Measurements from ENCODE around the gene SLC4A7. TPM values are rescaled to one million over a fixed set of nuclear protein-coding genes. Genes with fewer than 3 reads are reported as not detected.
"Not testable (repeated sequence)": the region's sequence is repeated elsewhere in the genome, so short reads cannot be mapped to it uniquely, and the experiment has no call there.

SLC4A7 gene
- polyA plus RNA-seq, 1 donor (not counting 4 experiments of a cell fraction or from before 2014, with no cell fraction given): 28.5 TPM

DNA sequence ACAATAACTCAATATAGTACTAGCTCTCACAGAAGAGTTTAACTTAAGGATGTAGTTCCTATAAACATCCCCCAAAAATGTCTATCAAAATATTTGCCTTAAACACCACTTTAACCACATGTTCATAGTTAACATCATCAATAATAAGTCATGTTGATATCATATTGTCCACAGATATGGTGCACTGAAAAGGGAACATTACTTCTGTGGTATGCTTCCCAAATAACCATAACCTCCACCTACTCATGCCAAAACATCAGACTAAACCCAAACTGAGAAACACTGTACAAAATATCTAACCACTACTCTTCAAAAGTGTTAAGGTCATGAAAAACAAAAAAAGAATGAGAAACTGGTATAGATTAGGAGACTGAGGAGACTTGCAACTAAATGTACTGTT is 32.9 kb downstream of the SLC4A7 start:
- Histone ChIP-seq H3K4me2 (ENCODE audit: control insufficient read depth, extremely low read depth, insufficient read depth, low read depth, low read length) (no peak overlapping the region), H3K9ac (ENCODE audit: control insufficient read depth, extremely low read depth, insufficient read depth, low read length) (no peak overlapping the region), H4K20me1 (ENCODE audit: control insufficient read depth, extremely low read depth, insufficient read depth, low read length) (no peaks in the 10 kb centered on the region), H3K27ac (ENCODE audit: control insufficient read depth, insufficient read depth, low read length) (no peak overlapping the region), H3K79me2 (ENCODE audit: control insufficient read depth, insufficient read depth, low read length) (peaks cover 34% of the 10 kb centered on the region), H3K27me3 (ENCODE audit: control insufficient read depth, extremely low read depth, insufficient read depth, low read length) (no peaks in the 10 kb centered on the region), H3K4me1 (ENCODE audit: control insufficient read depth, extremely low read depth, insufficient read depth, low read length) (no peaks in the 10 kb centered on the region), H3K36me3 (ENCODE audit: control insufficient read depth in 2 of 2, extremely low read depth in 1 of 2, insufficient read depth in 2 of 2, low read length in 2 of 2) (peaks cover 3 to 4% of the 10 kb centered on the region in 2 experiments), H3K9me3 (ENCODE audit: control insufficient read depth, low read depth, low read length) (no peaks in the 10 kb centered on the region), H3K9me1 (ENCODE audit: control insufficient read depth, extremely low read depth, insufficient read depth, low read length) (no peaks in the 10 kb centered on the region), H3K4me3 (ENCODE audit: control insufficient read depth in 2 of 3, extremely low read depth in 1 of 3, insufficient read depth in 2 of 3, low read depth in 1 of 3, low read length in 3 of 3) (no peak overlapping the region), H2AFZ (ENCODE audit: control insufficient read depth, low read length) (no peak overlapping the region)
- TF ChIP-seq EZH2 (IDR thresholded peaks at IDR 0.05; ENCODE audit: low read length): no peak
- TF ChIP-seq, protein P1, sequence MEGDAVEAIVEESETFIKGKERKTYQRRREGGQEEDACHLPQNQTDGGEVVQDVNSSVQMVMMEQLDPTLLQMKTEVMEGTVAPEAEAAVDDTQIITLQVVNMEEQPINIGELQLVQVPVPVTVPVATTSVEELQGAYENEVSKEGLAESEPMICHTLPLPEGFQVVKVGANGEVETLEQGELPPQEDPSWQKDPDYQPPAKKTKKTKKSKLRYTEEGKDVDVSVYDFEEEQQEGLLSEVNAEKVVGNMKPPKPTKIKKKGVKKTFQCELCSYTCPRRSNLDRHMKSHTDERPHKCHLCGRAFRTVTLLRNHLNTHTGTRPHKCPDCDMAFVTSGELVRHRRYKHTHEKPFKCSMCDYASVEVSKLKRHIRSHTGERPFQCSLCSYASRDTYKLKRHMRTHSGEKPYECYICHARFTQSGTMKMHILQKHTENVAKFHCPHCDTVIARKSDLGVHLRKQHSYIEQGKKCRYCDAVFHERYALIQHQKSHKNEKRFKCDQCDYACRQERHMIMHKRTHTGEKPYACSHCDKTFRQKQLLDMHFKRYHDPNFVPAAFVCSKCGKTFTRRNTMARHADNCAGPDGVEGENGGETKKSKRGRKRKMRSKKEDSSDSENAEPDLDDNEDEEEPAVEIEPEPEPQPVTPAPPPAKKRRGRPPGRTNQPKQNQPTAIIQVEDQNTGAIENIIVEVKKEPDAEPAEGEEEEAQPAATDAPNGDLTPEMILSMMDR (optimal IDR thresholded peaks at IDR 0.05 in 1 of 3, IDR thresholded peaks at IDR 0.05 in 1 of 3, conservative IDR thresholded peaks at IDR 0.05 in 1 of 3; ENCODE audit: extremely low read depth in 1 of 3, insufficient read depth in 2 of 3, low read length in 3 of 3): no peak
- no peak for FAIRE-seq
- dilution Hi-C loops (cut with MboI; ENCODE audit: extremely low pct_ligation_motif_present, low sequenced_read_pairs): no loop called here
- DNase-seq (ENCODE audit: low read depth, low spot score): no peak

GRCh38 chr3:27449530-27450150 is 34.5 kb downstream of the SLC4A7 start:
- Histone ChIP-seq H3K9ac (ENCODE audit: control insufficient read depth, extremely low read depth, insufficient read depth, low read length) (no peak overlapping the region), H3K27me3 (ENCODE audit: control insufficient read depth, extremely low read depth, insufficient read depth, low read length) (no peaks in the 10 kb centered on the region), H3K9me3 (ENCODE audit: control insufficient read depth, low read depth, low read length) (no peaks in the 10 kb centered on the region), H3K4me1 (ENCODE audit: control insufficient read depth, extremely low read depth, insufficient read depth, low read length) (no peaks in the 10 kb centered on the region), H3K27ac (ENCODE audit: control insufficient read depth, insufficient read depth, low read length) (no peak overlapping the region), H3K9me1 (ENCODE audit: control insufficient read depth, extremely low read depth, insufficient read depth, low read length) (no peaks in the 10 kb centered on the region), H2AFZ (ENCODE audit: control insufficient read depth, low read length) (no peak overlapping the region), H3K4me2 (ENCODE audit: control insufficient read depth, extremely low read depth, insufficient read depth, low read depth, low read length) (no peak overlapping the region), H3K4me3 (ENCODE audit: control insufficient read depth in 2 of 3, extremely low read depth in 1 of 3, insufficient read depth in 2 of 3, low read depth in 1 of 3, low read length in 3 of 3) (no peak overlapping the region), H3K79me2 (ENCODE audit: control insufficient read depth, insufficient read depth, low read length) (peaks cover 22% of the 10 kb centered on the region), H4K20me1 (ENCODE audit: control insufficient read depth, extremely low read depth, insufficient read depth, low read length) (no peaks in the 10 kb centered on the region), H3K36me3 (ENCODE audit: control insufficient read depth in 2 of 2, extremely low read depth in 1 of 2, insufficient read depth in 2 of 2, low read length in 2 of 2) (peaks cover 3 to 4% of the 10 kb centered on the region in 2 experiments)
- no peak for TF ChIP-seq EZH2 (IDR thresholded peaks at IDR 0.05; ENCODE audit: low read length)
- TF ChIP-seq, protein P1 (optimal IDR thresholded peaks at IDR 0.05 in 1 of 3, IDR thresholded peaks at IDR 0.05 in 1 of 3, conservative IDR thresholded peaks at IDR 0.05 in 1 of 3; ENCODE audit: extremely low read depth in 1 of 3, insufficient read depth in 2 of 3, low read length in 3 of 3): no peak
- FAIRE-seq (no peak), DNase-seq (ENCODE audit: low read depth, low spot score) (no peak)
- dilution Hi-C loops (cut with MboI; ENCODE audit: extremely low pct_ligation_motif_present, low sequenced_read_pairs): no loop called here

DNA sequence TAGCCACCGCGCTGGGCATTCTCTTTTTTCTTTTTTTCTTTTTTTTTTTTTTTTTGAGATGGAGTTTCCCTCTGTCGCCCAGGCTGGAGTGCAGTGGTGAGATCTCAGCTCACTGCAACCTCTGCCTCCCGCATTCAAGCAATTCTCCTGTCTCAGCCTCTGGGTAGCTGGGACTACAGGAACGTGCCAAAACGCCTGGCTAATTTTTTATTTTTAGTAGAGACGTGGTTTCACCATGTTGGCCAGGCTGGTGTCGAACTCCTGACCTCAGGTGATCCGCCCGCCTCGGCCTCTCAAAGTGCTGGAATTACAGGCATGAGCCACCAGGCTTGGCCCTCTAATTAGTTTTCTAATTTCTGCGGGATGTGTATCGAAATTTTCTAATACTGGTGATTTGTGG is 41.2 kb downstream of the SLC4A7 start:
- H3K36me3 ChIP-seq (ENCODE audit: control insufficient read depth in 2 of 2, extremely low read depth in 1 of 2, insufficient read depth in 2 of 2, low read length in 2 of 2); H3K27me3 ChIP-seq (ENCODE audit: control insufficient read depth, extremely low read depth, insufficient read depth, low read length); H3K9ac ChIP-seq (ENCODE audit: control insufficient read depth, extremely low read depth, insufficient read depth, low read length); H3K9me1 ChIP-seq (ENCODE audit: control insufficient read depth, extremely low read depth, insufficient read depth, low read length); H3K27ac ChIP-seq (ENCODE audit: control insufficient read depth, insufficient read depth, low read length); FAIRE-seq; H4K20me1 ChIP-seq (ENCODE audit: control insufficient read depth, extremely low read depth, insufficient read depth, low read length); H2AFZ ChIP-seq (ENCODE audit: control insufficient read depth, low read length); dilution Hi-C loops (cut with MboI; ENCODE audit: extremely low pct_ligation_motif_present, low sequenced_read_pairs); H3K4me1 ChIP-seq (ENCODE audit: control insufficient read depth, extremely low read depth, insufficient read depth, low read length); H3K79me2 ChIP-seq (ENCODE audit: control insufficient read depth, insufficient read depth, low read length); H3K4me2 ChIP-seq (ENCODE audit: control insufficient read depth, extremely low read depth, insufficient read depth, low read depth, low read length); H3K4me3 ChIP-seq (ENCODE audit: control insufficient read depth in 2 of 3, extremely low read depth in 1 of 3, insufficient read depth in 2 of 3, low read depth in 1 of 3, low read length in 3 of 3); DNase-seq (ENCODE audit: low read depth, low spot score); H3K9me3 ChIP-seq (ENCODE audit: control insufficient read depth, low read depth, low read length): not testable (repeated sequence)

GRCh38 chr3:27438352-27438751 is 45.8 kb downstream of the SLC4A7 start:
- H3K27ac ChIP-seq (ENCODE audit: control insufficient read depth, insufficient read depth, low read length); H3K9me3 ChIP-seq (ENCODE audit: control insufficient read depth, low read depth, low read length); H3K4me3 ChIP-seq (ENCODE audit: control insufficient read depth in 2 of 3, extremely low read depth in 1 of 3, insufficient read depth in 2 of 3, low read depth in 1 of 3, low read length in 3 of 3); H3K27me3 ChIP-seq (ENCODE audit: control insufficient read depth, extremely low read depth, insufficient read depth, low read length); H2AFZ ChIP-seq (ENCODE audit: control insufficient read depth, low read length); H3K79me2 ChIP-seq (ENCODE audit: control insufficient read depth, insufficient read depth, low read length); H3K9me1 ChIP-seq (ENCODE audit: control insufficient read depth, extremely low read depth, insufficient read depth, low read length); H3K4me2 ChIP-seq (ENCODE audit: control insufficient read depth, extremely low read depth, insufficient read depth, low read depth, low read length); H3K9ac ChIP-seq (ENCODE audit: control insufficient read depth, extremely low read depth, insufficient read depth, low read length); H3K4me1 ChIP-seq (ENCODE audit: control insufficient read depth, extremely low read depth, insufficient read depth, low read length); dilution Hi-C loops (cut with MboI; ENCODE audit: extremely low pct_ligation_motif_present, low sequenced_read_pairs); H4K20me1 ChIP-seq (ENCODE audit: control insufficient read depth, extremely low read depth, insufficient read depth, low read length); FAIRE-seq; DNase-seq (ENCODE audit: low read depth, low spot score): not testable (repeated sequence)
- H3K36me3 ChIP-seq (ENCODE audit: control insufficient read depth in 2 of 2, extremely low read depth in 1 of 2, insufficient read depth in 2 of 2, low read length in 2 of 2): peaks cover 12% of the 10 kb centered on the region in 2 experiments

All from keratinocyte (primary cell).